Measurements from ENCODE around the gene AMMECR1. TPM values are rescaled to one million over a fixed set of nuclear protein-coding genes. Genes with fewer than 3 reads are reported as not detected.

AMMECR1 gene
- total and polyA plus RNA-seq, 2 of the 8 experiments (the other 6 are each of a cell fraction or from before 2014, with no cell fraction given) = 10.2 to 21.2 TPM

GRCh38 chrX:110180928-110181310, 137.0 kb downstream of the AMMECR1 start:
- no peaks in the 10 kb centered on the region for H3K9me3 ChIP-seq (ENCODE audit: insufficient read depth in 2 of 2, low read depth in 1 of 2, low read length in 1 of 2)
- H2BK20ac ChIP-seq (ENCODE audit: low read length) = no peak overlapping the region
- H2AFZ ChIP-seq (ENCODE audit: low read length) = no peak overlapping the region
- no peak overlapping the region for H3K4ac ChIP-seq (replicated peaks; ENCODE audit: insufficient read length, low read depth, low read length)
- CTCF ChIA-PET (ENCODE audit: partially characterized antibody) = interaction anchor here (1.1 to 34.1 kb wide), 5 partner anchors 13 to 230 kb away, joined by 3 to 742 read pairs (median 8); no protein-coding TSS in a partner anchor
- H3K79me1 ChIP-seq (ENCODE audit: low read depth, low read length) = no peaks in the 10 kb centered on the region
- no peak overlapping the region for H2BK15ac ChIP-seq (ENCODE audit: low read length)
- no peak overlapping the region for H2BK12ac ChIP-seq (ENCODE audit: low read depth, low read length)
- no peak overlapping the region for H3K27ac ChIP-seq (ENCODE audit: low read depth, low read length)
- no peak overlapping the region for H3K9ac ChIP-seq (replicated peaks in 1 of 4; ENCODE audit: extremely low read depth in 1 of 4, low read depth in 3 of 4, low read length in 3 of 4)
- H3K27me3 ChIP-seq (replicated peaks in 1 of 4; ENCODE audit: control insufficient read depth in 3 of 4, extremely low read depth in 1 of 4, insufficient read depth in 3 of 4, low read length in 3 of 4) = no peaks in the 10 kb centered on the region
- H3K18ac ChIP-seq (ENCODE audit: extremely low read depth, low read length) = no peak overlapping the region
- POLR2A ChIA-PET (ENCODE audit: partially characterized antibody) = no interaction called here
- H4K20me1 ChIP-seq (replicated peaks in 1 of 2; ENCODE audit: control insufficient read depth in 1 of 2, insufficient read depth in 2 of 2, low read length in 2 of 2) = no peaks in the 10 kb centered on the region
- H3K14ac ChIP-seq (ENCODE audit: insufficient read length) = no peak overlapping the region
- no peak overlapping the region for H4K91ac ChIP-seq (replicated peaks; ENCODE audit: insufficient read length, low read length)
- no peak overlapping the region for H3K23ac ChIP-seq (ENCODE audit: insufficient read length)
- DNase-seq (ENCODE audit: low read depth in 1 of 2, low spot score in 2 of 2) = no peak
- H3K4me3 ChIP-seq (ENCODE audit: extremely low read depth in 1 of 4, insufficient read depth in 2 of 4, low read depth in 3 of 4, low read length in 4 of 4) = no peak overlapping the region
- H2AK5ac ChIP-seq (ENCODE audit: low read depth, low read length) = no peak overlapping the region
- 84% methylated on average over 6 of the region's 6 CpGs; no CpG with 5 or more reads in 1 of the 2 experiments for WGBS, 2 experiments (ENCODE audit: extremely low coverage in 1 of 2, insufficient coverage in 1 of 2, insufficient read length in 1 of 2, insufficient replicate concordance in 2 of 2, low coverage in 1 of 2, low lambda C conversion rate in 2 of 2, missing lambda C conversion rate in 1 of 2)
- H3K4me2 ChIP-seq (ENCODE audit: insufficient read depth in 1 of 2, low read depth in 2 of 2, low read length in 2 of 2) = no peak overlapping the region
- H4K8ac ChIP-seq (ENCODE audit: extremely low read depth, insufficient read depth, low read length) = no peak overlapping the region
- H4K5ac ChIP-seq (ENCODE audit: insufficient read length, low read depth, low read length) = no peak overlapping the region
- H2BK120ac ChIP-seq (replicated peaks; ENCODE audit: low read depth, low read length) = no peak overlapping the region
- H2BK5ac ChIP-seq (ENCODE audit: low read depth, low read length) = no peak overlapping the region
- no peak overlapping the region for H3K56ac ChIP-seq (replicated peaks; ENCODE audit: insufficient read length, low read depth, low read length)
- no peaks in the 10 kb centered on the region for H3K36me3 ChIP-seq (ENCODE audit: control insufficient read depth in 2 of 4, insufficient read depth in 4 of 4, low read length in 3 of 4)
- H3K23me2 ChIP-seq (ENCODE audit: low read depth, low read length) = no peaks in the 10 kb centered on the region; the same call in 1 of the 2 replicates
- no peak for FAIRE-seq
- H3K79me2 ChIP-seq (ENCODE audit: control insufficient read depth in 1 of 2, insufficient read depth in 2 of 2, low read length in 2 of 2) = no peaks in the 10 kb centered on the region
- H3K4me1 ChIP-seq (replicated peaks in 1 of 4; ENCODE audit: control insufficient read depth in 3 of 4, insufficient read depth in 4 of 4, low read length in 3 of 4) = no peaks in the 10 kb centered on the region; a peak in 2 of 7 replicates
- TF ChIP-seq HDAC2 (IDR thresholded peaks at IDR 0.05; ENCODE audit: borderline replicate concordance in 1 of 2, low read depth in 2 of 2, low read length in 2 of 2) (no peak), TBP (IDR thresholded peaks at IDR 0.05; ENCODE audit: low read depth, low read length) (no peak), SIN3A (conservative IDR thresholded peaks at IDR 0.05 in 1 of 2, IDR thresholded peaks at IDR 0.05 in 1 of 2; ENCODE audit: low read depth in 1 of 2, low read length in 2 of 2) (no peak), E2F6 (IDR thresholded peaks at IDR 0.05) (no peak), FOSL1 (IDR thresholded peaks at IDR 0.05; ENCODE audit: insufficient read depth, low read depth, low read length) (no peak), MAFK (IDR thresholded peaks at IDR 0.05; ENCODE audit: low read depth, low read length) (no peak), SP4 (IDR thresholded peaks at IDR 0.05; ENCODE audit: low read length) (no peak), EGR1 (IDR thresholded peaks at IDR 0.05; ENCODE audit: borderline replicate concordance, low read depth, low read length) (no peak)
